HG03521 (cell line): ENCODE results near the gene SYTL1.

Experiments
- ATAC-seq: cut with Tn5 transposase; IDR thresholded peaks from one replicate; pipeline ENCODE4 v1.9.1; 2021; ENCODE audit warnings: mild to moderate bottlenecking, moderate library complexity; ENCODE audit not compliant: unreplicated experiment

SYTL1 gene

GRCh38 chr1:27341525-27342252, at the start of gene SYTL1:
Gene SYTL1, plus strand, starts transcription at chr1:27342022. Its CDS starts 3,313 bp downstream, at chr1:27345335.
- no peak for ATAC-seq

GRCh38 chr1:27292106-27292505, 49.7 kb upstream of the SYTL1 start:
- no peak for ATAC-seq

GRCh38 chr1:27293915-27294314, 47.9 kb upstream of the SYTL1 start:
- ATAC-seq: no peak

- ATAC-seq: no peak
Measured at GRCh38 chr1:27296773-27297291, 45.0 kb upstream of the SYTL1 start.

GRCh38 chr1:27297903-27298302, 43.9 kb upstream of the SYTL1 start:
- no peak for ATAC-seq

GRCh38 chr1:27298632-27299384, 43.0 kb upstream of the SYTL1 start:
- no peak for ATAC-seq

- ATAC-seq: no peak
Measured at GRCh38 chr1:27299385-27300271, 42.2 kb upstream of the SYTL1 start.

- no peak for ATAC-seq
Measured at GRCh38 chr1:27300341-27301051, 41.3 kb upstream of the SYTL1 start.

GRCh38 chr1:27301052-27301422, 40.8 kb upstream of the SYTL1 start:
- ATAC-seq: no peak

- no peak for ATAC-seq
Measured at GRCh38 chr1:27301582-27302199, 40.1 kb upstream of the SYTL1 start.

- no peak for ATAC-seq
Measured at GRCh38 chr1:27302612-27303011, 39.2 kb upstream of the SYTL1 start.

- no peak for ATAC-seq
Measured at GRCh38 chr1:27303509-27303908, 38.3 kb upstream of the SYTL1 start.

GRCh38 chr1:27306071-27306470, 35.8 kb upstream of the SYTL1 start:
- no peak for ATAC-seq

GRCh38 chr1:27306892-27307761, 34.7 kb upstream of the SYTL1 start:
- no peak for ATAC-seq

GRCh38 chr1:27307874-27308598, 33.8 kb upstream of the SYTL1 start:
- ATAC-seq: no peak

GRCh38 chr1:27314169-27314568, 27.7 kb upstream of the SYTL1 start:
- no peak for ATAC-seq

GRCh38 chr1:27314737-27315136, 27.1 kb upstream of the SYTL1 start:
- no peak for ATAC-seq

- ATAC-seq: no peak
Measured at GRCh38 chr1:27316860-27317259, 25.0 kb upstream of the SYTL1 start.
